GM10847 (cell line): ENCODE results near the gene OR10AD1.

ENCODE experiments used
- POLR2A ChIP-seq: IDR thresholded peaks from 2 replicates; pipeline ENCODE4 v1.6.1; 2011; ENCODE audit not compliant: insufficient read length; ENCODE audit errors: extremely low read depth

The OR10AD1 gene

GRCh38 chr12:48194799-48195201 lies 8.3 kb downstream of the OR10AD1 start:
- no peak for TF ChIP-seq POLR2A

GRCh38 chr12:48193623-48194022 lies 9.5 kb downstream of the OR10AD1 start:
- no peak for TF ChIP-seq POLR2A

- no peak for TF ChIP-seq POLR2A
Observed at GRCh38 chr12:48192861-48193260, 10.2 kb downstream of the OR10AD1 start.

- no peak for TF ChIP-seq POLR2A
Observed at GRCh38 chr12:48191096-48191495, 12.0 kb downstream of the OR10AD1 start.

GRCh38 chr12:48189331-48190125 lies 13.6 kb downstream of the OR10AD1 start:
- no peak for TF ChIP-seq POLR2A

GRCh38 chr12:48187916-48188695 lies 15.0 kb downstream of the OR10AD1 start:
- no peak for TF ChIP-seq POLR2A

GRCh38 chr12:48185181-48185919 lies 17.7 kb downstream of the OR10AD1 start:
- no peak for TF ChIP-seq POLR2A

GRCh38 chr12:48184549-48184922 lies 18.6 kb downstream of the OR10AD1 start:
- no peak for TF ChIP-seq POLR2A

GRCh38 chr12:48183876-48184548 lies 19.1 kb downstream of the OR10AD1 start:
- TF ChIP-seq POLR2A = no peak

- no peak for TF ChIP-seq POLR2A
Observed at GRCh38 chr12:48183091-48183875, 19.8 kb downstream of the OR10AD1 start, which contains the start of gene CCDC184. Gene CCDC184, plus strand, starts transcription at chr12:48183644. Its CDS starts 479 bp downstream, at chr12:48184123.

- TF ChIP-seq POLR2A = no peak
Observed at GRCh38 chr12:48182631-48183030, 20.5 kb downstream of the OR10AD1 start.

- TF ChIP-seq POLR2A = no peak
Observed at GRCh38 chr12:48180857-48181495, 22.1 kb downstream of the OR10AD1 start.

GRCh38 chr12:48180424-48180823 lies 22.7 kb downstream of the OR10AD1 start:
- no peak for TF ChIP-seq POLR2A

- no peak for TF ChIP-seq POLR2A
Observed at GRCh38 chr12:48179466-48179865, 23.6 kb downstream of the OR10AD1 start.

- TF ChIP-seq POLR2A = no peak
Observed at GRCh38 chr12:48177982-48178381, 25.1 kb downstream of the OR10AD1 start.
